ENCODE data around the gene GRAMD1B. TPM values are rescaled to one million over a fixed set of nuclear protein-coding genes. Genes with fewer than 3 reads are reported as not detected.

The GRAMD1B gene
- total RNA-seq, 1 experiment from 2014 or later = 12.7 TPM

DNA sequence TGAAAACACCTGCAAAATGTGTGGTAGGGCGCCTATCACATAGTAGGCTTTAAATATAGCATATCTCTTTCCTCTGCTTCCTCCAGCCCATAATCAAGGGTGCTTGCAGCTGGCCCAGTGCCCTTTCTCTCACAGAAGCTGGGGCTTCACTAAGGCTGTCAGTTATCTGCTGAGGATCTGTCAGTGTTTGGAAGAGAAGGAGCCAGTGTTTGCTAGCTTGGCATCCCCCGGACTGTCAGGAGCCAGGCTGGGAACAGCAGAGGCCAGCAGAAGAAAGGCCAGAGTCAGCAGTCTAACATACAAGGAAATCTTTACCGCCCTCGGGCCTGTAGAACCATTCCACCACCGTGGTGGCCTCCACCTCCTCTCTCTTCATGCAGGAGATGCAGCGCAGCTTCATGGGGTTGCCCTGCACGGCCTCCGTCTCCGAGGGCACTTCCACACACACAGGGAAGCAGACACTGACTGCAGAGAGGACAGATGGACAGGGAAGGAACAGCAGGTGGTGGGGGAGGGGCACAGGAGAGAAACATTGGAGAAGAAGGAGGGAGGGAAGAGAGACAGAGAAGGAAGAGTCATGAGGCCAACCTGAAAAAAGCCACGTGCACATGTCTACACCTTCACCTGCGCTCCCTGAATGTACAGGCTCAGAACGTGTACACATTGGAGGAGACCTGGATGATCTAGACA, 215.4 kb downstream of the GRAMD1B start:
- DNase-seq (ENCODE audit: low read depth, low spot score) (no peak), ATAC-seq (no peak)
- ChIA-PET CTCF (interaction anchor here (0.6 to 2.9 kb wide), 3 partner anchors 61 to 540 kb away, joined by 3 to 11 read pairs (median 3); no protein-coding TSS in a partner anchor), POLR2A (no interaction called here), RAD21 (ENCODE audit: low non-redundant PET in 1 of 2, low total read pairs in 2 of 2, uncharacterized antibody in 2 of 2, unreplicated experiment in 2 of 2) (no interaction called here)
- H3K4me2 ChIP-seq (ENCODE audit: low read length) = no peak overlapping the region
- H3K9ac ChIP-seq (ENCODE audit: low read length) = no peak overlapping the region
- no peaks in the 10 kb centered on the region for H3K36me3 ChIP-seq (ENCODE audit: control insufficient read depth in 1 of 2, insufficient read depth in 2 of 2, low read length in 2 of 2)
- H3K4me3 ChIP-seq (replicated peaks in 1 of 2; ENCODE audit: low read depth in 1 of 2, low read length in 2 of 2) = no peak overlapping the region
- no peaks in the 10 kb centered on the region for H3K79me2 ChIP-seq (ENCODE audit: insufficient read depth, low read length)
- H3K9me3 ChIP-seq (ENCODE audit: control insufficient read depth in 1 of 2, insufficient read depth in 1 of 2, low read depth in 1 of 2, low read length in 2 of 2) = no peaks in the 10 kb centered on the region
- H3K27me3 ChIP-seq (ENCODE audit: insufficient read depth, low read length) = peaks cover 43% of the 10 kb centered on the region
- no TSS peak for BruUV-seq (replicated peaks)
- H3K27ac ChIP-seq (ENCODE audit: low read depth, low read length) = no peak overlapping the region
- H2AFZ ChIP-seq (ENCODE audit: low read depth, low read length, poor library complexity, severe bottlenecking) = no peak overlapping the region
- H3K4me1 ChIP-seq (ENCODE audit: control insufficient read depth in 1 of 2, insufficient read depth in 2 of 2, low read length in 2 of 2) = peaks cover 0 to 5% of the 10 kb centered on the region in 2 experiments; a peak in 1 of 4 replicates
- no peaks in the 10 kb centered on the region for H4K20me1 ChIP-seq (ENCODE audit: insufficient read depth)
- TF ChIP-seq, protein P1, sequence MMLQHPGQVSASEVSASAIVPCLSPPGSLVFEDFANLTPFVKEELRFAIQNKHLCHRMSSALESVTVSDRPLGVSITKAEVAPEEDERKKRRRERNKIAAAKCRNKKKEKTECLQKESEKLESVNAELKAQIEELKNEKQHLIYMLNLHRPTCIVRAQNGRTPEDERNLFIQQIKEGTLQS (IDR thresholded peaks at IDR 0.05) = no peak
- TF ChIP-seq, protein P2, sequence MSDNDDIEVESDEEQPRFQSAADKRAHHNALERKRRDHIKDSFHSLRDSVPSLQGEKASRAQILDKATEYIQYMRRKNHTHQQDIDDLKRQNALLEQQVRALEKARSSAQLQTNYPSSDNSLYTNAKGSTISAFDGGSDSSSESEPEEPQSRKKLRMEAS (IDR thresholded peaks at IDR 0.05) = no peak
- TF ChIP-seq POLR2A (IDR thresholded peaks at IDR 0.05; ENCODE audit: borderline replicate concordance, extremely low read depth, insufficient read depth, insufficient read length) (no peak), ZNF274 (IDR thresholded peaks at IDR 0.05; ENCODE audit: low read depth, low read length) (no peak), POLR2AphosphoS5 (IDR thresholded peaks at IDR 0.05; ENCODE audit: low read depth, low read length) (no peak), ELF1 (IDR thresholded peaks at IDR 0.05; ENCODE audit: borderline replicate concordance, low read depth) (no peak), CEBPB (IDR thresholded peaks at IDR 0.05; ENCODE audit: low read depth) (no peak), SP1 (IDR thresholded peaks at IDR 0.05; ENCODE audit: low read depth) (no peak), EGR1 (IDR thresholded peaks at IDR 0.05; ENCODE audit: low read depth) (no peak), RAD21 (IDR thresholded peaks at IDR 0.05; ENCODE audit: low read depth) (no peak), JUND (IDR thresholded peaks at IDR 0.05) (no peak), SIN3A (IDR thresholded peaks at IDR 0.05; ENCODE audit: low read depth) (no peak), FOSL1 (IDR thresholded peaks at IDR 0.05; ENCODE audit: low read depth) (no peak), TCF7L2 (IDR thresholded peaks at IDR 0.05; ENCODE audit: borderline replicate concordance, extremely low read depth, insufficient read depth, insufficient read length) (no peak)
- TF ChIP-seq, protein P3, sequence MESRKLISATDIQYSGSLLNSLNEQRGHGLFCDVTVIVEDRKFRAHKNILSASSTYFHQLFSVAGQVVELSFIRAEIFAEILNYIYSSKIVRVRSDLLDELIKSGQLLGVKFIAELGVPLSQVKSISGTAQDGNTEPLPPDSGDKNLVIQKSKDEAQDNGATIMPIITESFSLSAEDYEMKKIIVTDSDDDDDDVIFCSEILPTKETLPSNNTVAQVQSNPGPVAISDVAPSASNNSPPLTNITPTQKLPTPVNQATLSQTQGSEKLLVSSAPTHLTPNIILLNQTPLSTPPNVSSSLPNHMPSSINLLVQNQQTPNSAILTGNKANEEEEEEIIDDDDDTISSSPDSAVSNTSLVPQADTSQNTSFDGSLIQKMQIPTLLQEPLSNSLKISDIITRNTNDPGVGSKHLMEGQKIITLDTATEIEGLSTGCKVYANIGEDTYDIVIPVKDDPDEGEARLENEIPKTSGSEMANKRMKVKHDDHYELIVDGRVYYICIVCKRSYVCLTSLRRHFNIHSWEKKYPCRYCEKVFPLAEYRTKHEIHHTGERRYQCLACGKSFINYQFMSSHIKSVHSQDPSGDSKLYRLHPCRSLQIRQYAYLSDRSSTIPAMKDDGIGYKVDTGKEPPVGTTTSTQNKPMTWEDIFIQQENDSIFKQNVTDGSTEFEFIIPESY (IDR thresholded peaks at IDR 0.05; ENCODE audit: extremely low read depth, insufficient replicate concordance, low read length) = no peak
- TF ChIP-seq, protein P4, sequence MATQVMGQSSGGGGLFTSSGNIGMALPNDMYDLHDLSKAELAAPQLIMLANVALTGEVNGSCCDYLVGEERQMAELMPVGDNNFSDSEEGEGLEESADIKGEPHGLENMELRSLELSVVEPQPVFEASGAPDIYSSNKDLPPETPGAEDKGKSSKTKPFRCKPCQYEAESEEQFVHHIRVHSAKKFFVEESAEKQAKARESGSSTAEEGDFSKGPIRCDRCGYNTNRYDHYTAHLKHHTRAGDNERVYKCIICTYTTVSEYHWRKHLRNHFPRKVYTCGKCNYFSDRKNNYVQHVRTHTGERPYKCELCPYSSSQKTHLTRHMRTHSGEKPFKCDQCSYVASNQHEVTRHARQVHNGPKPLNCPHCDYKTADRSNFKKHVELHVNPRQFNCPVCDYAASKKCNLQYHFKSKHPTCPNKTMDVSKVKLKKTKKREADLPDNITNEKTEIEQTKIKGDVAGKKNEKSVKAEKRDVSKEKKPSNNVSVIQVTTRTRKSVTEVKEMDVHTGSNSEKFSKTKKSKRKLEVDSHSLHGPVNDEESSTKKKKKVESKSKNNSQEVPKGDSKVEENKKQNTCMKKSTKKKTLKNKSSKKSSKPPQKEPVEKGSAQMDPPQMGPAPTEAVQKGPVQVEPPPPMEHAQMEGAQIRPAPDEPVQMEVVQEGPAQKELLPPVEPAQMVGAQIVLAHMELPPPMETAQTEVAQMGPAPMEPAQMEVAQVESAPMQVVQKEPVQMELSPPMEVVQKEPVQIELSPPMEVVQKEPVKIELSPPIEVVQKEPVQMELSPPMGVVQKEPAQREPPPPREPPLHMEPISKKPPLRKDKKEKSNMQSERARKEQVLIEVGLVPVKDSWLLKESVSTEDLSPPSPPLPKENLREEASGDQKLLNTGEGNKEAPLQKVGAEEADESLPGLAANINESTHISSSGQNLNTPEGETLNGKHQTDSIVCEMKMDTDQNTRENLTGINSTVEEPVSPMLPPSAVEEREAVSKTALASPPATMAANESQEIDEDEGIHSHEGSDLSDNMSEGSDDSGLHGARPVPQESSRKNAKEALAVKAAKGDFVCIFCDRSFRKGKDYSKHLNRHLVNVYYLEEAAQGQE (IDR thresholded peaks at IDR 0.05; ENCODE audit: low read depth) = no peak
- TF ChIP-seq, protein P5, sequence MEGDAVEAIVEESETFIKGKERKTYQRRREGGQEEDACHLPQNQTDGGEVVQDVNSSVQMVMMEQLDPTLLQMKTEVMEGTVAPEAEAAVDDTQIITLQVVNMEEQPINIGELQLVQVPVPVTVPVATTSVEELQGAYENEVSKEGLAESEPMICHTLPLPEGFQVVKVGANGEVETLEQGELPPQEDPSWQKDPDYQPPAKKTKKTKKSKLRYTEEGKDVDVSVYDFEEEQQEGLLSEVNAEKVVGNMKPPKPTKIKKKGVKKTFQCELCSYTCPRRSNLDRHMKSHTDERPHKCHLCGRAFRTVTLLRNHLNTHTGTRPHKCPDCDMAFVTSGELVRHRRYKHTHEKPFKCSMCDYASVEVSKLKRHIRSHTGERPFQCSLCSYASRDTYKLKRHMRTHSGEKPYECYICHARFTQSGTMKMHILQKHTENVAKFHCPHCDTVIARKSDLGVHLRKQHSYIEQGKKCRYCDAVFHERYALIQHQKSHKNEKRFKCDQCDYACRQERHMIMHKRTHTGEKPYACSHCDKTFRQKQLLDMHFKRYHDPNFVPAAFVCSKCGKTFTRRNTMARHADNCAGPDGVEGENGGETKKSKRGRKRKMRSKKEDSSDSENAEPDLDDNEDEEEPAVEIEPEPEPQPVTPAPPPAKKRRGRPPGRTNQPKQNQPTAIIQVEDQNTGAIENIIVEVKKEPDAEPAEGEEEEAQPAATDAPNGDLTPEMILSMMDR (IDR thresholded peaks at IDR 0.05 in 2 of 3, conservative IDR thresholded peaks at IDR 0.05 in 1 of 3; ENCODE audit: borderline replicate concordance in 1 of 3, insufficient read depth in 1 of 3, low read depth in 2 of 3, low read length in 2 of 3) = no peak
- intact Hi-C loops (cut with micrococcal nuclease) = no loop called here
- H3K9me2 ChIP-seq (ENCODE audit: insufficient read depth) = no peaks in the 10 kb centered on the region
